GM19328 (cell line): ENCODE results near the gene TRPM6.

Source experiments
- ATAC-seq: cut with Tn5 transposase; IDR thresholded peaks from one replicate; pipeline ENCODE4 v1.9.1; 2021; ENCODE audit warnings: mild to moderate bottlenecking, moderate library complexity; ENCODE audit not compliant: unreplicated experiment

The TRPM6 gene

DNA sequence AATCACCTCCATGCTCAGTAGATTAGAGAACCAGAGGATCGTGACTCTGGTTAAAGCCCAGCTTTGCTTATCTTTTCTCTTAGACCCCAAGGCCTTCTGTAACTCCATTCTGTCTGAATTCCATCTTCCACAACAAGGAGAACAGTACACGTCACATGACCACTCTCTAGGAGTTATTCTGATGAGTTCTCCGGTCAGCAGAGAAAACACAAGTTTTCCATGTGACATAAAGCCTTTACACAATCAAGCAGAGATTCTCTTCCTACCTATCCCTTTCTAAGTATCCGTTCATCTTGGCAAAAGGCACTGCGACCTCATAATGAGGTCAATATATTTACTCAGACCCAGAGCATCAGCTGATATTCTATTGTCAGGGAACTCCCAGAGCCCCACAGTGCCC lies 112.3 kb downstream of the TRPM6 start:
- ATAC-seq, result no peak

DNA sequence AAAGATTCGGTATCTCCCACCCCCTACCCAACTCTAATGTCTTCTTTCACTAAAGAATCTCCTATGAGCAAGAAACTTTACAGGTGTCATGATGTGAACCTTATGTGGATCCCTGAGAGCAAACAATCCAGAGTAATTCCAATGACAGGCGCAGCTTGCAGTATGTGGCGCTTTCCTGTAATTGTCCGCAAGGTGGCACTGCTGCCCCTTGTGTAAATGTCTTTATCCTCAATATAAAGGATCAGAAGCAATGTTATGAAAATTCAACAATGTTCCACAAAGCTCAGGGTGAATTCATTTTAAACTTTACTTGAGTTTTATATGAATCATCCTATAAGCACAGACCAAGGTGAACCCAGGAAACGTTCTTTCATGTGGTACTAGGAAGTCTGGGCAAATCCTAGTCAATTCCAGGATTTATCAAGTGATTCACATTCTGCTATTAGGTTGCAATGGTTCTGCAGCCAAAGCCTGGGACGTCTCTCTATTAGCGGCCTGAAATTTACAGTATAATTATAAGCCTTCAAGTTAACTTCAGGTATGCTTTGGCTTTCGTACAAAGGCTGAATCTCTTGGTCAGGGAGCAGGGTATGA lies 113.7 kb downstream of the TRPM6 start:
- ATAC-seq, result no peak

DNA sequence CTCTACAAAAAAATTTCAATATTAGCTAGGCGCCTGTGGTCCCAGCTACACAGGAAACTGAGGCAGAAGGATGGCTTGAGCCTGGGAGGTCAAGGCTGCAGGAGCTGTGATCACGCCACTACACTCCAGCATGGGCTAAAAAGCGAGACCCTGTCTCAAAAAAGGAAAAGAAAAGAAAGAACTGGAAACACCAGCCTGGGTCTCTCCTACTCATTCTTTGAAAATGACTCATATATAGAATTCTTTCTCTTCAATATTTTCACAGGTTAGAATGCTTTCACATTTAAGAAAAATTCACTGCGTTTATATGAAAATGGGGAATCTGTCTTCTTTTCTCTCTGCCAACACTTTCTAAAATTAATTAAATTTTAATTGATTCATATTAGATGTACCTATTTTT lies 115.6 kb downstream of the TRPM6 start:
- no peak for ATAC-seq

DNA sequence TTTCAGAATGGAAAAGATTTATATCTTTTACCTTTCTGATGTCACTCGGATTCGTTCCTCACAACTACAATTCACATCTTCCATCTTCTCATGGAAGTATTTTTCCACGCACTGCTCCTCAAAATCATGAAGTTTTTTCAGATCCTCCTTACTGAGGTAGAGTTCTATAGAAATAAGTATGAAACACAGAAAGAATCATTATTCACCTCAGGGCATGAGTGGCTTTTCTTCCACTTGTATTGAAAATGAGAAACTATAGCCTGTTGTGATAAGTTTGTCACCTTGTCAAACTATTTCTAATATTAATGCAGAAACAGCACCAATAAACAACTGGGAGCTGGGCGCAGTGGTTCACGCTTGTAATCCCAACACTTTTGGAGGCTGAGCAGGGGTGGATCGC lies 116.0 kb downstream of the TRPM6 start:
- no peak for ATAC-seq

DNA sequence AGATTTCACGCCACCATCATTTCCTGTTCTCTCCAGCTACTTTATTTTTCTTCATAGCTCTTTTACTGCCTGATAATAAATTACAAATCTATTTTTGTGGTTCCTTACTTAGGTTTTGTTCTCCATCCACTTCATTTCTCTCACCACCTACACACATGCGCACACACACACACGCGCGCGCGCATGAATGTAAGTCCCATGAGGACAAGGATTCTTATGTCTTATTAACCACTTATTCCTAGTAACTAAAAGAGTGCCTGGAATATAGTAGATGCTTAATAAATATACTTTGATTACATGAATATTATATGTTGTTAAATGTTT lies 116.5 kb downstream of the TRPM6 start:
- ATAC-seq, result peak; percentile 7

DNA sequence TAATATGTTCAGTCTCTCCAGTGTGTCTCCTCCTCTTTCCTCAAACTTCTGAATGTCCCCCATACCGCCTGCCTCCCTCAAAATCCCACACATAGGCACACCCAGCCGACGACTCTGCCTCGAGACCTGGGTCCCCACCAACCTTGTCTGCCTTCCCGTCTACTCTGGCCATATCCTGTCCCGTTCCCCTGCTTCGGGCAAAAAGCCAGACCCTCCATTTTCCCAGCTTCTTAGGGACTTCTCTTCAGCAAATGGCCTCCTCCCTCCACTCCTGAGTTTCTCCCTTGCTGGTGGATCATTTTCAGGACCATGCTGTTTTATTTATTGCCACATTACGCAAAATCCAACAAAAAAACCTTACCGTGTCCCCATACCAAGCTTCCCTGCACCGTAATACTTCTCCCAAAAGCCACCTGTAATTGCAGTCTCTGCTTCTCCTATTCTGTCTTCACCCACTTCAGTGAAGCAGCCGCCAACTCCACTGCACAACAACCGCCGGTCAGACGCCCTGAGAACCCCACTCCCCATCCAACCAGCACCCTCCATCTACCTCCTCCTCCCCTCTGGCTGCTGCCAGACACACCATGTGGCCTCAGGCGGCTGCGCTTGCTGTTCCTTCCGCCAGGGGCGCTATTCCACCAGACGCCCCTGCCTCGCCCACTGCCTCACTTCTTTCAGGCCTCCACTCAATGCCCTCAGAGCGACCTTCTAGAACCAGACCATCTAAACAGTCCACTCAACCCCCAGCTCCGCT lies 117.0 kb downstream of the TRPM6 start:
- peak; percentile 84 for ATAC-seq

DNA sequence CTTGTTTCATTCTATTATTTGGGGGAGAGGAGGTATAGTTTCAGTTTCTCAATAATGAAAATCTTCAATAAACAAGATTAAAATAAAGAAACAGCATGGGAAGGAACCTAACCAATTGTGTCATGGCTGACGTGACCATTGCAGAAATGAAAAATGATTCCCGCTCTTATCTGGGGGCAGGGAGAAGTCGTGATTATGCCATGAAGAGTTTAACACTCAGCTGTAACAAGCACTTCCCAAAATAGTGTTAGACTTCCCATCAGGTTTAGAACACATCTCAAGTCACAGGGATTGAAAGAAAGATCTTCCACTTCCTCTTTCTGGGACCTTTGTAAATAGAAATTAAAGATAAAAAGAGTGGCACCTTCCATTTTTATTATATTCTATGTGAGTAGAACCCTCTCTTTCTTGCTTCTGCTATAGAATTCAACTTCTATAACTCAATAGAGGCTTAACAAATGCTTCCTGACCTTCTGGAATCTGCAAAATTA lies 122.2 kb downstream of the TRPM6 start:
- ATAC-seq, result no peak

DNA sequence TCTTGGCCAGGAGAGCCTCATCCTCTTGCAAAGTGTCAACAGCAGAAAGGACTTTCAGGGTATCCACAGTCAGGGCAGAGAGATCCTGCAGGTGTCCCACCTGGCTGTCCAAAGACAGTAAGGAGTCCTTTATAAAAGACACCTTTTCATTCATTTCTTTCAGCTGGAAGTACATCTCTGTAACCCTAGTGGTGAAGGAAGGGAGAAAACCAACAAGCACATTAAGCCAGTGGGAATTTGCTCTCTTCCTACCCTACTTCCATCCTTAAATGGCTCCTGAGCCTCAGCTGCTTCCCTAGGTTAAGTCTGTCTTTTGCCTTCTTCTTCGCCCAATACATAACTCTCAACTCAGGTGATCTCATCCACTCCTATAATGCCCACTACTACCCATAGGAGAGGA lies 124.8 kb downstream of the TRPM6 start:
- ATAC-seq, result no peak

DNA sequence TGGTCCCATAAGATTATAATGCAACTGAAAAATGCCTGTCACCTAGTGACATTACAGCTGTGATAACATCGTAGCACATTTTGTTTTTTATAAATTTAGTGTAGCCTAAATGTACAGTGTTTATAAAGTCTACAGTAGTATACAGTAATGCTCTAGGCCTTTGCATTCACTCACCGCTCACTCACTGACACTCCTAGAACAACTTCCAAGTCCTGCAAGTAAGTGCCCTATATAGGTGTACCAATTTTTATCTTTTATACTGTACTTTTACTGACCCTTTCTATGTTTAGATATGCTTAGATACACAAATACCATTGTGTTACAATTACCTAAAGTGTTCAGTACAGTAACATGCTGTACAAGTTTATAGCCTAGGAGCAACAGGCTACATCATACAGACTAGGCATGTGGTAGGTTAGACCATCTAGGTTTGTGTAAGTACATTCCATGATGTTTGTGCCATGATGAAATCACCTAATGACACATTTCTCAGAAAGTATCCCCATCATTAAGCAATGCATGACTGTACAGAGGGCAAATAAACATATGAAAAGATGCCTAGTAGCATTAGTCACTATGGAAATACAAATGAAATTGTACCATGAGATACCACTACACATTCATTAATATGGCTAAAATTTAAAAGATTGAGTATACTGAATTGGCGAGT lies 127.6 kb downstream of the TRPM6 start:
- ATAC-seq, result no peak

DNA sequence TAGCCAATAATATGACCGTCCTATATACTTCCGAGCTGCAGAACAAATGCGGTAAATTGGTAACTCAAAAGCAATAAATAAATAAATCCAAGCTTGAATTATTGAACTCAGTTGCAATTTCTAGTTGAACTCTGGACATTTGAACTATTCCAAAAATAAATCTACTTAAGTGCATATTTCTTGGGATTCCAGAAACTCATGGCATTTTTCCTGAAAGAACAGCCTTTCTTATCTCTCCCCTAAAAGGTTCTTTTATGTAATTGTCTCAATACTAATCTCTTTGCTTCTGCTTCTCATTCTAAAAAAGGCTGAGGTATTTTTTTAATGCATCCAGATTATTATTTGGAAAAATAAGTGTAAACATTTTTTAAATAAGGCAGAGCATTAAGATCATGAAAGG lies 131.7 kb downstream of the TRPM6 start:
- ATAC-seq, result no peak

DNA sequence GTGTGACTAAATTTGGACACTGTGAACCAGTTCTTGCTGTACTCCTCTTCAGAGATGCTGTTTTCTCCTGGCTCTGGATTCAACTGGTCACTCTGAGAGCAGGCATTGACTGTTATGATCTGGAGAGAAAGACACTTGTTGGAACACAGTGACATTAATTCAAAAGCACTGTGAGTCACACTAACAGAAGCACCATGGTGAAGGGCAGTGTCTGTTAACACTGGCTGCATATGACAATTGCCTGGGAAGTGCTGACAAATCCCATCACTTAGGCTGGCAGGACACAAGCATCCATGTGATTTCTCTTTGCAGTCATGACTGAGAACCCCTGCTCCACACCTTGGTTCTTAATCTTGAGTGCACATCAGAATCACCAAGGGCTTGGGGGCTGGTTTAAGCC lies 132.4 kb downstream of the TRPM6 start:
- no peak for ATAC-seq

DNA sequence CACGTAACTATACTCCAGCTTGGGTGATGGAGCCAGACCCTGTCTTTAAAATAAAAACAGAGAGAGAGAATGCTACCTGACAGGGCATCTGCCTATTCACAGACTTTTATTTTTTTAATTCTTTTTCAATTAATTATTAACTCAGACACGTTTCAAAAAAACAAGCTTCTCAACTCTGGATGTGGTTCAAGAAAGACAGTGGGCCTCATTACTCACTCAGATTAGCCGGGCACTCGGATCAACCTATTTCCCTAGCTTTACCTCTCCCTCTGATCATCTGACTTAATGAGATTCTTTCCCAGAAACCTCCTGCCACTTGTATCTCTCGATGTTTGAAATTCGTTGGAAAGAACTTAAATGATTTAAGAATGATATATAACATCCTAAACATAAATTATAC lies 134.1 kb downstream of the TRPM6 start:
- no peak for ATAC-seq

DNA sequence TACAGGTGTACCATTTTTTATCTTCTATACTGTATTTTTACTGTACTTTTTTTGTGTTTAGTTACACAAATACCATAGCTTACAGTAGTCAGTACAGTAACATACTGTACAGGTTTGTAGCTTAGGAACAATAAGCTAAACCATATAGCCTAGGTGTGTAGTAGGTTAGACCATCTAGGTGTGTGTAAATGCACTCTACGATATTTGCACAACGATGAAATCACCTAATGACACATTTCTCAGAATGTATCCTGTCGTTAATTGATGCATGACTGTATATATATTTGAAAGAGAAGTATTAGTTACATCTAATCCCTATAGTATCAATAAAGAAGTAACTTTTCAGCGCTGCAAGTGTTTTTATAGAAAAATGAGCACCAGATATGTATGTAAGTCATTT lies 138.8 kb downstream of the TRPM6 start:
- no peak for ATAC-seq

DNA sequence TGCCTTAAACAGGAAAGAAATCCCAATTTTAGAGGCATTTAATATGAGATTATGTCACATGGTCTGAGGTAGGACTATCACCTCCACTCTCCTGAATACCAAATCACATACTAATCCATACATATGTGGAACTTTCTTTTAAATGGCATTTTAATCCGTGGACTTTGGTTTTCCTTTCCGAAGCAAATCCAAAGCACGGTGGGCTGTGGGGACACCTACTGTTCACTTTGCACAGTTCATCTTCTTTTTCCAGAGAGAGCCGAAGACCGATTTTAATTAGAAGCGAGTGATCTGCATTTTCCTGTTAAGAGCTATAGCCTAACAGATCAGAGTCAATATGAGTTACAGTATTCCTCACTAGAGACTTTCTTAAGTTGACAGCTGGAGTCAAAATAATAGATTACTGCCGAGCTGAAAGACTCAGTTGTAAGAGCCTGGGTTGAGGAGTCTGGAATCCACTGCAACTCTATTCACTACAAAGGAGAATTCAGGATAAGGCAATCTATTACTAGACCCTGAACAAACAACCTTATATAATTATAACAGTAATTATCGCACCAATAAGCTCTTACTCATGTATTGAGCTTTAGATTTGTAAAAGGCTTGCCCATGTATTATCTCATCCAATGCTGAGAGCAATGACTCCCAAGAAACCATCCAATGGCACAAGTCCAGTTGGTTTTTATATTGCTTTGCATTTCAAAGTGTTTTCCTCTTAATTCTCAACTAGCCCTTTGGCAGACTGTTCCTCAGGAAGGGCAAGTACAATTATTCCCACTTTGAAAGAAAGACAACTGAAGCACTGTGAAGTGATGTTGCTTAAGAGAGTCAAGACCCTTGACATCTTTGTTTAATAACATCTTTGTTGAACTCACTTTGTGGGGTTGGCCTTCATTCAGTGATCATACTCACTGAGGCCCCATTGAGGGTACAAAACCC lies 144.7 kb downstream of the TRPM6 start:
- no peak for ATAC-seq

DNA sequence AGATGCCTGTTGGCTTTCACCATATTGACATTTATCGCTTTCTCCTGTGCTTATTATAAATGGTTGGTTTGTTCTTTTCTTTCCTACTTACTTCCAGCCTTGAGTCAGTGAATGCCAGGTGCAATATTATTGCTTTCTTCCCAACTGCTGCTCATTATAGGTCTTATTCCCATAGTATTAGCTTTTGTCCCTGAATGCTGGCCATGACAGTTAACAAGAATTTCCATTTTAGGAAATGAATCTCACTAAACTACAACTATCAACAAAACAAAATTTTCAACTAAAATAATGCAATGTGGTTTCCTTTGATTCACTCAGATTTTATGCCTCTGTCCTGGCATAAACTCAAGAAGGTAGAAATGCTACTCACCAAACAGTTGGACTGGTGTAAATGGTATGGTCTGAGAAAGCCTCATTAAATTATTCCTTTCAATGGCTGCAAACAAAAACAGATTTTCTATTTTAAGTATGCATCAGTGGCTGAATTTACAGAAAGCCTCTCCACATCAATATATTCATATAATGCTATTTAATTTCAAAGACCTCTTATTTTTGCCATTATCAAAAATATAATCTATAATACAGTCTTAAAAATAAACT lies 145.4 kb downstream of the TRPM6 start:
- ATAC-seq, result no peak

DNA sequence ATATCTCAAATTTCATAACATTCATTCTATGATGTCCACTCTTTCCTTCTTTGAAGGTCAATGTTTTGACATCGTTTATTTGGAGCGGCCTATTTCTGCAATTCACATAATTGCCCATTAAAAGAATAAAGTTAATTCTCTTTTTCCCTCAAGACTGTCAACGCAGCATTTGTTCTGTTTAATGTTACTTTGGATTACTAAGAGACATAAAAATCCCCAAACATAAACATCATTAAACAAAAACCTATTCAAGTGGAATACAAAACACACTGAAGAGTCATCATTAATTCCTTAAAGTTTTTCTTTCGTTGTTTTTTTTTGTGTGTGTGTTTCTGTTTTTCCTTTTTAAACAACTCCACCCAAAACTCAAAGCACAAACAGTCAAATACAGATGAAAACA lies 151.1 kb downstream of the TRPM6 start:
- ATAC-seq, result no peak

DNA sequence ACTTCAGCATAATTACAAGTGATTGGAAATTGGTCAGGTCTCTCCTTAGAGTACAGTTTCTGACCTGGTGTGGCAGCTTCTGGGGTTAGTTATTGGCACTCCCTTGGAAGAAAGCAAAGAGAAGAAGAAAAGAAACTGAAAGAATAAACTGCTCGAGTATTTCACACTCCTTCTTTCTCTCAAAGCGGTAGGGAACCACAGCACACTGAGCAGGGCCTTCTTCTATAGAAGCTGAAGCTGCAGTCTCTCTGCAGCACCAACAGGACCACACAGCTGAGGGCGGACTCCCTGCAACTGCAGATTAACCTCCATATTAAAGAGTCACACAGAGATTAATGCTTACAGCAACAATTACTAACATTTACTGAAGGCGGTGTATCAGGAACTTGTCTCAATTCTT lies 152.0 kb downstream of the TRPM6 start:
- ATAC-seq, result no peak

DNA sequence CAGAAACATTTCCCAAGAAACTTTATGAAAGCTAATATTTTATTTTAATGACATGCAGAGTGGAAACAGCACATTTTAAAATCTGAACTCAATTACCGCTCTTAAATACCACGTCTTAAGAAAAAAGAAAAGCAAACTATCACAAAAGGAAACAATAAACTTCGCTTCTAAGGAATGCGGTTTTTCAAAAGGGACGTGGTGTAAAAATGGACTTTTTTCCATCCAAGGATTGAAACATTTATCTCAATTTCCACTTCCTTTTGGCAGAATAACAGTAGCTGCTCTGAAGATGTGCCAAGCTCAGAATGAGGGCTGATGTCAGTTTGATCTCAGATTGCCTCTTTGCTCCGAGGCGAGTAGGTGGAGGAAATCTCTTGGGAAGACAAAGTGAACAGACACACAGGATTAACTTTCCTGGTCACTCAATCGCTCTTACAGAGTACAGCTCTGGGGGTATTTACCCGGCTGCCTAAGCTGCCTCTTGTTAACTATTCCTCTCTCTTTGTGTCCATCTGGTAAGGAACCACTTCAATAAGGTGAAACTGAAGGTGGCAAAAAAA lies 158.5 kb downstream of the TRPM6 start:
- ATAC-seq, result no peak

DNA sequence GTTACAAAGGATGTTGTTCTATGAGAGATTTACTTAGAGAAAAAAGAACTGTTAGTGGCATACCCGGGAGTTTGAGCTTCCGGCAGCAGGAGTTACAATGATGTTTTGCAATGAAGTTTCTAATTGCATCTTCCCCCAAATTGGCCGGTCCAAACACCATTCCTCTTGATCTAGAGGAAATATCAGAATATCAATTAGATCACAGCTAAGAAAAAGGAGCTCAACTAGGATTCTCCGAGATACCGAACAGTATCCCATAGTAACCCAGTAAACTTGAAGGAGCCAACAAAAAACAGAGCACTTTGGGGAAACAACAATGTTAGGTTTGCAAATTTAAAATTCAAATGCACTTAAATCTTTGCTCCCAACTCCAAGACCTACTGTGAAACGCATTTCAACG lies 159.5 kb downstream of the TRPM6 start:
- no peak for ATAC-seq

DNA sequence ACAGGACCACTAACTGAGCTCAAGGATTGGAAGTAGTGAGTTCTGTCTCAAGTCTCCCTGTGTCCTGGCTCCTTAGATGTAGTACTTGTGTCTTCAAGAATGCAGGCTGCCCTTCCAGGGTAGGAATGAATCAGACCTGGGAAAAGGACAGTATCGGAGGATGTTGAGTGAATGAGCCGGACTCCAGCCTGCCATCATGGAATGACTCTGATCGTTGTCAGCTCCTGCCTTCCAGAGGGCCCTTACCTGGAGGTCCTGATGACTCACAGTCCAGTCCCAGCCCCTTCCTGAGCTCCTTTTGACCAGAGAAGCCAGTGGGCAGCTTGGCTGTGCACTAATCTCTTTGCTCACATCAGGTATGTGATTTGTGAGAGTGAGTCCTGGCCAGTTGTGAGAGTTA lies 161.1 kb downstream of the TRPM6 start:
- ATAC-seq, result no peak

DNA sequence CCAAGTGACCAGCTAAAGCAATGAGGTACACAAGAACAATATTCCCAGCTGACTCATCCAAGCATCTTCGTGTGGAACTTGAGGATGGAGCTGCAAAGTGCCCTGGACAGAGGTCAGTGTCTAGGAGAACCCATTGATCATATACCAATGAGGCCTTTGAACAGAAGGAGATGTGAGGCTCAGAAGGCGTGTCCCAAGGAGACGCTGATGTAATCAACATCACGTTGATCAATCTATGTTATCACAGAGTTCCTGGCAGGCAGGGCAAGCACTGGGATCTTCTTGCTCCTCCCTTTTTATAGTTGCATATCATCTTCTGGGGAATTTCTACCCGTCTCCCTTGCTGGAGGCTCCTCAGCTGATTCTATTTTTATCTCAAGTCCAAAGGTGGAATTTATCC lies 163.4 kb downstream of the TRPM6 start:
- ATAC-seq, result no peak
